Osteoblast (primary cell): ENCODE measurements around the gene GRM5. TPM values are rescaled to one million over a fixed set of nuclear protein-coding genes. Genes with fewer than 3 reads are reported as not detected.

ENCODE experiments used
- DNase-seq: peaks from one replicate; pipeline ENCODE4 v3.0.0; 2011; ENCODE audit warnings: low spot score, mixed read lengths; ENCODE audit not compliant: insufficient read length; ENCODE audit errors: missing footprints
- H2AFZ ChIP-seq: 2 replicates; pipeline ENCODE4 v1.6.0; 2011; ENCODE audit warnings: mild to moderate bottlenecking, low read length
- H3K27ac ChIP-seq: 2 replicates; pipeline ENCODE4 v1.5.1; 2011; ENCODE audit warnings: mild to moderate bottlenecking, low read depth, low read length, moderate library complexity
- H3K27me3 ChIP-seq: 2 replicates; pipeline ENCODE4 v1.6.0; 2012; ENCODE audit warnings: mild to moderate bottlenecking, control low read depth, inconsistent platforms, low read length, moderate library complexity; ENCODE audit not compliant: insufficient read depth
- H3K36me3 ChIP-seq: 2 replicates; pipeline ENCODE4 v1.5.1; 2011; ENCODE audit warnings: mild to moderate bottlenecking, low read length, control low read depth, moderate library complexity; ENCODE audit not compliant: insufficient read depth
- H3K4me1 ChIP-seq: 2 replicates; pipeline ENCODE4 v1.5.1; 2011; ENCODE audit warnings: mild to moderate bottlenecking, low read length, control low read depth, moderate library complexity; ENCODE audit not compliant: insufficient read depth
- H3K4me2 ChIP-seq: 2 replicates; pipeline ENCODE4 v1.6.0; 2011; ENCODE audit warnings: mild to moderate bottlenecking, low read length; ENCODE audit not compliant: insufficient read depth
- H3K4me3 ChIP-seq: fragments of 200-600 bp; sonication (generic); 3 replicates; pipeline ENCODE4 v1.5.1; 2012; ENCODE audit warnings: mild to moderate bottlenecking, low read length, inconsistent platforms; ENCODE audit not compliant: insufficient read depth
- H3K79me2 ChIP-seq: 2 replicates; pipeline ENCODE4 v1.6.0; 2012; ENCODE audit warnings: mild to moderate bottlenecking, low read length, control low read depth, inconsistent platforms; ENCODE audit not compliant: insufficient read depth
- H3K9me3 ChIP-seq: 2 replicates; pipeline ENCODE4 v1.5.1; 2011; ENCODE audit warnings: low read depth, low read length, control low read depth
- H4K20me1 ChIP-seq: 2 replicates; pipeline ENCODE4 v1.6.0; 2012; ENCODE audit warnings: mild to moderate bottlenecking, low read length, control low read depth; ENCODE audit not compliant: insufficient read depth
- total RNA-seq: library from RNA; depleted of rRNA; stranded (reverse); fragments of >200 nt; gene quantifications from 2 replicates; pipeline ENCODE4 v1.2.3, GENCODE V29; 2012
- TF ChIP-seq, protein P1 (sequence below): IDR thresholded peaks from 2 replicates; pipeline ENCODE4 v1.5.1; 2011; ENCODE audit warnings: mild to moderate bottlenecking, low read depth, low read length, moderate library complexity; ENCODE audit errors: extremely low read depth

Gene GRM5
- total RNA-seq, 1 donor = not detected

DNA sequence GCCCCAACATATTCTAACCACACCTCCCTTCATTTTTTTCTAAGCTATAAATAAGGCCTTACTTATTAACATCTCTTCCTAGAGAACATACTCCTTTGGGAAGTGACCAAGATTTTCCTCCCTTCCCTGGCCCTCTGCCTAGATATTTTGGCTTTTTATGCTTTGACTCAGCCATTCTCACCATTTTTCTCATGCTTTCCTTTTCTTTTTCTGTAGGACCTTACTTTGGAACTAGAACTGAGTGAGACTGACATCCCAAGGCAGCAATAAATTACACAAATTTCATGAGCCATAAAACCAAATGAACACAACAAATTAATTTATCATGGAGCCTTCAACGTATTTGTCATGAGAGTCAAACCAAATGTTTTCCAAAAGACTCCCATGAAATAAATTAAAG is 585.6 kb downstream of the GRM5 start:
- no peak overlapping the region for H3K4me3 ChIP-seq

DNA sequence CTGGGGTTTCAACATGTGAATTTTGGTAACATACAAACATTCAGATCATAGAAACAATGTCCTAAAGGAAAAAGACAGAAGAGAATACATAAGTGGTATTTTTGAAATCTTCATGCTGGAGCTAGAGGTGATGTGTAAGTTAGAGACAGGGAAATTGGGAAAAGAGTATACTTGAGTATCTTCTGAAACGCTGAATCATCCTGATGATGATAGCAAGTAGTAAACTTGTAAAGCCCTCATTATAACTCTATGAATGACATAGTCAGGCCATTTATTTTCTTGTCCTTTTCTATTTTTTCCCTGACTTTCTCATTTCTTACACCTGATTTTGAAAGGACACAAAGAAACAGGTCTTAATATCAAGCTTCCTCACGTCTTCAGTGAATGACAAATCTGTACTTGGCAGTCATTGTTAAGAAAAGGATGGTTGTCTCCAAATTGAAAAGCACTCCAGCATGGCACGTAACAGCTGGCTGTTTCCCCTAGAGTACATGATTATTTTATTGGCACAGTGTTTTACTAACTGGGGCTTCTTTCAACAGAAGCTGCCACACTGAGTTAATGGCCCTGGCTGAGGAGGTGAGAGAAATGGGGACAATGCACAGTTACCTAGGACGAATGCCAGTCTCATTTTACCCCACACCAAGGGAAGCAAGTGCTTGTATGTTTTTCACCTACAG is 587.5 kb downstream of the GRM5 start:
- Histone ChIP-seq H3K27ac (no peak overlapping the region), H2AFZ (no peak overlapping the region), H3K4me1 (peaks cover 38% of the 10 kb centered on the region)

More for the DNA sequence above, 585.6 kb downstream of the GRM5 start:
- no peaks in the 10 kb centered on the region for H3K36me3 ChIP-seq
- no peak for DNase-seq
- H3K9me3 ChIP-seq = no peaks in the 10 kb centered on the region
- H4K20me1 ChIP-seq = no peaks in the 10 kb centered on the region
- TF ChIP-seq, protein P1, sequence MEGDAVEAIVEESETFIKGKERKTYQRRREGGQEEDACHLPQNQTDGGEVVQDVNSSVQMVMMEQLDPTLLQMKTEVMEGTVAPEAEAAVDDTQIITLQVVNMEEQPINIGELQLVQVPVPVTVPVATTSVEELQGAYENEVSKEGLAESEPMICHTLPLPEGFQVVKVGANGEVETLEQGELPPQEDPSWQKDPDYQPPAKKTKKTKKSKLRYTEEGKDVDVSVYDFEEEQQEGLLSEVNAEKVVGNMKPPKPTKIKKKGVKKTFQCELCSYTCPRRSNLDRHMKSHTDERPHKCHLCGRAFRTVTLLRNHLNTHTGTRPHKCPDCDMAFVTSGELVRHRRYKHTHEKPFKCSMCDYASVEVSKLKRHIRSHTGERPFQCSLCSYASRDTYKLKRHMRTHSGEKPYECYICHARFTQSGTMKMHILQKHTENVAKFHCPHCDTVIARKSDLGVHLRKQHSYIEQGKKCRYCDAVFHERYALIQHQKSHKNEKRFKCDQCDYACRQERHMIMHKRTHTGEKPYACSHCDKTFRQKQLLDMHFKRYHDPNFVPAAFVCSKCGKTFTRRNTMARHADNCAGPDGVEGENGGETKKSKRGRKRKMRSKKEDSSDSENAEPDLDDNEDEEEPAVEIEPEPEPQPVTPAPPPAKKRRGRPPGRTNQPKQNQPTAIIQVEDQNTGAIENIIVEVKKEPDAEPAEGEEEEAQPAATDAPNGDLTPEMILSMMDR = no peak
- H3K4me1 ChIP-seq = peaks cover 43% of the 10 kb centered on the region
- H3K79me2 ChIP-seq = no peaks in the 10 kb centered on the region
- H3K4me2 ChIP-seq = peak overlapping the region; percentile 2
- no peaks in the 10 kb centered on the region for H3K27me3 ChIP-seq
- peak overlapping the region; percentile 65 for H3K27ac ChIP-seq
- H2AFZ ChIP-seq = no peak overlapping the region

DNA sequence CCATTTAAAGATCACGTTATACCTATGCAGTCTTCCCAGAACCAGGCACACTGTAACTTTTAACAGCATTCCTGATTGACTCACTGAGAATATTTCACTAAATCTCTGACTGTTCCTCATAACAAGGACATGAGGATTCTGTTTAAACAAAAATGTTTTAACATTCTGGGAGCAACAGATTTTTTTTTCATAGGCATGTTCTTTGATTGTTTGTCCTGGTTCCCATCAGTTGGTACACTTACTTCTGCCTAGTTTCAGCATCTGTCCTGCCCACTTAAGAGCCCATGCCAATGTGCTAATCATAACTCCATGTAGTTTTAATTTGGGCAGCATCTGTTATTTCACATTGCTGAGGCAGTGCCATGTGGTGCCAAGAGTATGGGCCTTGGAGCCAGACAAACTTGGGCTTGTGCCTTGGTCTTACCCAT is 589.8 kb downstream of the GRM5 start:
- Histone ChIP-seq H3K4me3 (no peak overlapping the region), H3K4me2 (no peak overlapping the region), H4K20me1 (no peaks in the 10 kb centered on the region), H3K4me1 (peaks cover 23% of the 10 kb centered on the region), H2AFZ (peak overlapping the region; percentile 32), H3K27ac (peak overlapping the region; percentile 5), H3K9me3 (no peaks in the 10 kb centered on the region), H3K27me3 (no peaks in the 10 kb centered on the region), H3K36me3 (no peaks in the 10 kb centered on the region), H3K79me2 (no peaks in the 10 kb centered on the region)
- TF ChIP-seq, protein P1 = no peak
- no peak for DNase-seq

More for the DNA sequence above, 587.5 kb downstream of the GRM5 start:
- DNase-seq = no peak
- Histone ChIP-seq H3K27me3 (no peaks in the 10 kb centered on the region), H4K20me1 (no peaks in the 10 kb centered on the region), H3K9me3 (no peaks in the 10 kb centered on the region), H3K36me3 (no peaks in the 10 kb centered on the region), H3K79me2 (no peaks in the 10 kb centered on the region), H3K4me2 (no peak overlapping the region), H3K4me3 (no peak overlapping the region)
- TF ChIP-seq, protein P1 = no peak

DNA sequence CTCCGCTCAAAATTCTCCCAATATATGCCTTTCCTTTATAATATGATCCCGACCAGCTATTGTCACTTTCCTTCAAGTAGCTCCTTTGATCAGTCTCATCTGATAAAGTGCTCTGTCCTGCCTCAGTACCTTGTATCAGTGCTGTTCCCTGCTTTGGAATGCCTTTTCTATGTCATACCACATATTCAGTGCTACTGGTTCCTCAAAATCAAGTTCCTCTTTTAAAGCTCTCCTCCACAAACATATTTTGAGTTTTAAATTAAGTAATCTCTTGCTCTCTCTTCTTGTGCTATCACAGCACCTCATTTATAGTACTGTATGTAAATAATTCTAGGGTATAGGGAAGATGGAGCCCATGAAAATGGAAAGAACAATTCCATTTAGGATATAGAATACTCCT is 591.1 kb downstream of the GRM5 start:
- Histone ChIP-seq H4K20me1 (no peaks in the 10 kb centered on the region), H3K27me3 (no peaks in the 10 kb centered on the region), H3K79me2 (no peaks in the 10 kb centered on the region), H3K27ac (no peak overlapping the region), H3K4me2 (no peak overlapping the region), H3K36me3 (no peaks in the 10 kb centered on the region), H3K4me3 (no peak overlapping the region), H3K4me1 (peaks cover 12% of the 10 kb centered on the region), H3K9me3 (no peaks in the 10 kb centered on the region), H2AFZ (no peak overlapping the region)
- TF ChIP-seq, protein P1 = no peak
- no peak for DNase-seq
